ENCODE results near the gene ZNF397. TPM values are rescaled to one million over a fixed set of nuclear protein-coding genes. Genes with fewer than 3 reads are reported as not detected.

ZNF397 gene
- total and polyA plus RNA-seq, 9 of the 15 experiments (the other 6 are each of a cell fraction or from before 2014, with no cell fraction given) = 6.4 to 24.2 (median 19.3) TPM

DNA sequence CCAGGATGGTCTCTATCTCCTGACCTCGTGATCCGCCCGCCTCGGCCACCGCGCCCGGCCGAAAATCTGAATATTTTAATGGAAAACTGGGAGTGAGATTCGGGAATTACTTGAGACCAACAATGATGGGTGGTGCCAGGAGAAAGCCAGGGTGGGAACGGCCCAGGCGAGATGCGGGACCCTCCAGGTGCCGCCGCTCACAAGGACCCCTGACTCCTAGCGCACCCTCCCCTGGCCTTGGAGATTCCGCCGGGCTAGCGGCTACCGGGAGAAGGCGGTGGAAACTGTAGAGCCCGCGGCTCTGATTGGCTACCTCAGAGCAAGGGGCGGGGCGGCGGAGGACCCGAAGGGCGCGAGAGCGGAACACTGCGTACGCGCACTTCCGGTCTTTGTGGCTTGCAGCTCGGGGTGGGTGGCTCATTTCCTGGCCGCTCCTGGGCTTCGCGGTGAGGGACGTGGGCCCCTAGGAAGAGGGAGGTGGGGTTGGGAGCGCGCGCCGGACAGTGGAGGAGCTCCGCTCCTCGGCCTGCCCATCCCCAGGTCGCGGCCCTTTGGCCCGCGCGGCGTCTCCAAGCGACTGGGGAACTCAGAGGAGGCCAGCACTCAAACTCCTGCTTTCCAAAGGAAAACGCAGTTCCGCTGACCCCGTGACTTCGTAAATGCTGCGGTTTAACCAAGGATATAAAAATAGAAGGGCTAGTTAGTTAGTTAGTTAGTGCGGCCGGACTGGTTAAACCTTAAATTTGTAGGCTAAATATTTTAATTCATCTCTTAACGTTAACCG is at the start of gene ZNF397 (continued):
- TF ChIP-seq SRSF3 (IDR thresholded peaks at IDR 0.05; ENCODE audit: insufficient read depth, low read length) (no peak), JUND (IDR thresholded peaks at IDR 0.05; ENCODE audit: borderline replicate concordance, low read depth, low read length) (no peak; the same call in 1 of the 2 replicates), JUND (tag; IDR thresholded peaks at IDR 0.05; ENCODE audit: borderline replicate concordance, low read depth, low read length) (no peak), ZKSCAN8 (CRISPR knock-in tag; IDR thresholded peaks at IDR 0.05) (no peak), GABPA (tag; conservative IDR thresholded peaks at IDR 0.05; ENCODE audit: low read depth) (peak; percentile 96), ZFP30 (CRISPR knock-in tag; IDR thresholded peaks at IDR 0.05; ENCODE audit: borderline replicate concordance) (no peak), ZNF707 (CRISPR knock-in tag; conservative IDR thresholded peaks at IDR 0.05) (no peak), SPI1 (IDR thresholded peaks at IDR 0.05; ENCODE audit: borderline replicate concordance, low read depth, low read length) (peak; percentile 78), MCM7 (IDR thresholded peaks at IDR 0.05) (no peak), ADNP (tag; IDR thresholded peaks at IDR 0.05) (no peak), CHCHD3 (CRISPR knock-in tag; IDR thresholded peaks at IDR 0.05) (no peak; the same call in 1 of the 2 replicates), TBP (optimal IDR thresholded peaks at IDR 0.05; ENCODE audit: low read depth, low read length) (peak; percentile 93)
- TF ChIP-seq, protein P1, sequence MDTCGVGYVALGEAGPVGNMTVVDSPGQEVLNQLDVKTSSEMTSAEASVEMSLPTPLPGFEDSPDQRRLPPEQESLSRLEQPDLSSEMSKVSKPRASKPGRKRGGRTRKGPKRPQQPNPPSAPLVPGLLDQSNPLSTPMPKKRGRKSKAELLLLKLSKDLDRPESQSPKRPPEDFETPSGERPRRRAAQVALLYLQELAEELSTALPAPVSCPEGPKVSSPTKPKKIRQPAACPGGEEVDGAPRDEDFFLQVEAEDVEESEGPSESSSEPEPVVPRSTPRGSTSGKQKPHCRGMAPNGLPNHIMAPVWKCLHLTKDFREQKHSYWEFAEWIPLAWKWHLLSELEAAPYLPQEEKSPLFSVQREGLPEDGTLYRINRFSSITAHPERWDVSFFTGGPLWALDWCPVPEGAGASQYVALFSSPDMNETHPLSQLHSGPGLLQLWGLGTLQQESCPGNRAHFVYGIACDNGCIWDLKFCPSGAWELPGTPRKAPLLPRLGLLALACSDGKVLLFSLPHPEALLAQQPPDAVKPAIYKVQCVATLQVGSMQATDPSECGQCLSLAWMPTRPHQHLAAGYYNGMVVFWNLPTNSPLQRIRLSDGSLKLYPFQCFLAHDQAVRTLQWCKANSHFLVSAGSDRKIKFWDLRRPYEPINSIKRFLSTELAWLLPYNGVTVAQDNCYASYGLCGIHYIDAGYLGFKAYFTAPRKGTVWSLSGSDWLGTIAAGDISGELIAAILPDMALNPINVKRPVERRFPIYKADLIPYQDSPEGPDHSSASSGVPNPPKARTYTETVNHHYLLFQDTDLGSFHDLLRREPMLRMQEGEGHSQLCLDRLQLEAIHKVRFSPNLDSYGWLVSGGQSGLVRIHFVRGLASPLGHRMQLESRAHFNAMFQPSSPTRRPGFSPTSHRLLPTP (IDR thresholded peaks at IDR 0.05; ENCODE audit: borderline replicate concordance, extremely low read depth, insufficient read length) = no peak
- TF ChIP-seq, protein P2, sequence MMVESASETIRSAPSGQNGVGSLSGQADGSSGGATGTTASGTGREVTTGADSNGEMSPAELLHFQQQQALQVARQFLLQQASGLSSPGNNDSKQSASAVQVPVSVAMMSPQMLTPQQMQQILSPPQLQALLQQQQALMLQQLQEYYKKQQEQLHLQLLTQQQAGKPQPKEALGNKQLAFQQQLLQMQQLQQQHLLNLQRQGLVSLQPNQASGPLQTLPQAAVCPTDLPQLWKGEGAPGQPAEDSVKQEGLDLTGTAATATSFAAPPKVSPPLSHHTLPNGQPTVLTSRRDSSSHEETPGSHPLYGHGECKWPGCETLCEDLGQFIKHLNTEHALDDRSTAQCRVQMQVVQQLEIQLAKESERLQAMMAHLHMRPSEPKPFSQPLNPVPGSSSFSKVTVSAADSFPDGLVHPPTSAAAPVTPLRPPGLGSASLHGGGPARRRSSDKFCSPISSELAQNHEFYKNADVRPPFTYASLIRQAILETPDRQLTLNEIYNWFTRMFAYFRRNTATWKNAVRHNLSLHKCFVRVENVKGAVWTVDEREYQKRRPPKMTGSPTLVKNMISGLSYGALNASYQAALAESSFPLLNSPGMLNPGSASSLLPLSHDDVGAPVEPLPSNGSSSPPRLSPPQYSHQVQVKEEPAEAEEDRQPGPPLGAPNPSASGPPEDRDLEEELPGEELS (CRISPR knock-in tag; IDR thresholded peaks at IDR 0.05; ENCODE audit: borderline replicate concordance) = no peak
- TF ChIP-seq, protein P3, sequence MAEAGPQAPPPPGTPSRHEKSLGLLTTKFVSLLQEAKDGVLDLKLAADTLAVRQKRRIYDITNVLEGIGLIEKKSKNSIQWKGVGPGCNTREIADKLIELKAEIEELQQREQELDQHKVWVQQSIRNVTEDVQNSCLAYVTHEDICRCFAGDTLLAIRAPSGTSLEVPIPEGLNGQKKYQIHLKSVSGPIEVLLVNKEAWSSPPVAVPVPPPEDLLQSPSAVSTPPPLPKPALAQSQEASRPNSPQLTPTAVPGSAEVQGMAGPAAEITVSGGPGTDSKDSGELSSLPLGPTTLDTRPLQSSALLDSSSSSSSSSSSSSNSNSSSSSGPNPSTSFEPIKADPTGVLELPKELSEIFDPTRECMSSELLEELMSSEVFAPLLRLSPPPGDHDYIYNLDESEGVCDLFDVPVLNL (CRISPR knock-in tag; IDR thresholded peaks at IDR 0.05; ENCODE audit: low read depth) = 0 out of 2 replicates have a peak, but pooled peaks have one; percentile 35
- TF ChIP-seq, protein P4, sequence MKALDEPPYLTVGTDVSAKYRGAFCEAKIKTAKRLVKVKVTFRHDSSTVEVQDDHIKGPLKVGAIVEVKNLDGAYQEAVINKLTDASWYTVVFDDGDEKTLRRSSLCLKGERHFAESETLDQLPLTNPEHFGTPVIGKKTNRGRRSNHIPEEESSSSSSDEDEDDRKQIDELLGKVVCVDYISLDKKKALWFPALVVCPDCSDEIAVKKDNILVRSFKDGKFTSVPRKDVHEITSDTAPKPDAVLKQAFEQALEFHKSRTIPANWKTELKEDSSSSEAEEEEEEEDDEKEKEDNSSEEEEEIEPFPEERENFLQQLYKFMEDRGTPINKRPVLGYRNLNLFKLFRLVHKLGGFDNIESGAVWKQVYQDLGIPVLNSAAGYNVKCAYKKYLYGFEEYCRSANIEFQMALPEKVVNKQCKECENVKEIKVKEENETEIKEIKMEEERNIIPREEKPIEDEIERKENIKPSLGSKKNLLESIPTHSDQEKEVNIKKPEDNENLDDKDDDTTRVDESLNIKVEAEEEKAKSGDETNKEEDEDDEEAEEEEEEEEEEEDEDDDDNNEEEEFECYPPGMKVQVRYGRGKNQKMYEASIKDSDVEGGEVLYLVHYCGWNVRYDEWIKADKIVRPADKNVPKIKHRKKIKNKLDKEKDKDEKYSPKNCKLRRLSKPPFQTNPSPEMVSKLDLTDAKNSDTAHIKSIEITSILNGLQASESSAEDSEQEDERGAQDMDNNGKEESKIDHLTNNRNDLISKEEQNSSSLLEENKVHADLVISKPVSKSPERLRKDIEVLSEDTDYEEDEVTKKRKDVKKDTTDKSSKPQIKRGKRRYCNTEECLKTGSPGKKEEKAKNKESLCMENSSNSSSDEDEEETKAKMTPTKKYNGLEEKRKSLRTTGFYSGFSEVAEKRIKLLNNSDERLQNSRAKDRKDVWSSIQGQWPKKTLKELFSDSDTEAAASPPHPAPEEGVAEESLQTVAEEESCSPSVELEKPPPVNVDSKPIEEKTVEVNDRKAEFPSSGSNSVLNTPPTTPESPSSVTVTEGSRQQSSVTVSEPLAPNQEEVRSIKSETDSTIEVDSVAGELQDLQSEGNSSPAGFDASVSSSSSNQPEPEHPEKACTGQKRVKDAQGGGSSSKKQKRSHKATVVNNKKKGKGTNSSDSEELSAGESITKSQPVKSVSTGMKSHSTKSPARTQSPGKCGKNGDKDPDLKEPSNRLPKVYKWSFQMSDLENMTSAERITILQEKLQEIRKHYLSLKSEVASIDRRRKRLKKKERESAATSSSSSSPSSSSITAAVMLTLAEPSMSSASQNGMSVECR (CRISPR knock-in tag; IDR thresholded peaks at IDR 0.05) = peak; percentile 73; the same call in 1 of the 2 replicates

Data from K562 (cell line).